Measurements from ENCODE around the gene DGKQ.
"Not testable (repeated sequence)": the region's sequence is repeated elsewhere in the genome, so short reads cannot be mapped to it uniquely, and the experiment has no call there.

Gene DGKQ

DNA sequence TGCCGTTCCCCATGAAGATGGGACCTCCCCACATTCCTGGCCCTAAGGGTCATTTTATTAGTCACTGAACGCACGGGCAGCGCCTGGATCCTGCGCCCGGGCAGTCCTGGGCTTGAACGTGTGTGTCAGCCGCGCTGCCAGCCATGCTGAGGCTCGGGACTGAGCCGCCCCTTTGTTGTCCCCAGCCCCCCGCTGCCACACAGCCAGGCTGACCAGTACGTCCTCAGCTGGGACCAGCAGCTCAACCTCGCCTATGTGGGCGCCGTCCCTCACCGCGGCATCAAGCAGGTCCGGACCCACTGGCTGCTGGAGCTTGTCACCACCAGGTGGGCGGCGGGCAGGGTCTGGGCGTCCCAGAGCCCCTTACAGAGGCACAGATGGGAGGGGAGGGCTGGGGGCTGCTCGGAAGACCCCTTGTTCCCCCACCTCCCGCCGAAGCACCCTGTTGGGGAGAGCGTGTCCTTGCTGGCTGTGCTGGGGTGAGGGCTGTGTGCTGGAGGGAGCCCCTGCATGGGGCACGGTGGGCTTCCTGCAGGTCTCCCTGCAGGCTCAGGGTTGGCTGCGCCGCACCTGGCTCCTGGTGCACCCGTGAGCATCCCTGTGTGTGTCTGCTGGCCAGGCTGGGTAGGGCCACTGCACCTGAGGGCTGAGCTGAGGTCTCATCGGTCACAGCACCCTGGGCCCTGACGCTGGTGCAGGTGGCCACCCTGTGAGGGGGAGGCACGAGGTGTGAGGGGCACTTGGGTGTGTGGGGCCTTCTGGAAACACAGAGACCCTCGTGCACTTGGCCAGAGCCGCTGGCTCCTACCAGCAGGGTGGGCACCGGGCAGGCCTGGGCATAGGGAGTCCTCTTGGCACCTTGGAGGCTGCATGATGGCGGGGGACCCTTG, 14.5 kb upstream of the DGKQ start:
- DNase-seq (ENCODE audit: low read depth in 1 of 2, low spot score in 1 of 2), result no peak
- in situ Hi-C loops (cut with HindIII; ENCODE audit: low pct_unique_long_range_greater_than_20kb, low sequenced_read_pairs), result no loop called here
- TF ChIP-seq JUND (IDR thresholded peaks at IDR 0.05; ENCODE audit: low read depth), result no peak

GRCh38 chr4:986879-987623, 13.7 kb upstream of the DGKQ start, which contains the start of gene IDUA:
Gene IDUA, plus strand, starts transcription at chr4:987044. Its CDS starts 41 bp downstream, at chr4:987085.
- DNase-seq (ENCODE audit: low read depth in 1 of 2, low spot score in 1 of 2), result peak; percentile 81 to 84
- TF ChIP-seq JUND (IDR thresholded peaks at IDR 0.05; ENCODE audit: low read depth), result no peak
- in situ Hi-C loops (cut with HindIII; ENCODE audit: low pct_unique_long_range_greater_than_20kb, low sequenced_read_pairs), result no loop called here

GRCh38 chr4:986428-986878, 13.1 kb upstream of the DGKQ start:
- in situ Hi-C loops (cut with HindIII; ENCODE audit: low pct_unique_long_range_greater_than_20kb, low sequenced_read_pairs), result no loop called here

GRCh38 chr4:985123-985830, 11.9 kb upstream of the DGKQ start:
- peak in 1 of 2 experiments; percentile 49 for DNase-seq (ENCODE audit: low read depth in 1 of 2, low spot score in 1 of 2)
- TF ChIP-seq JUND (IDR thresholded peaks at IDR 0.05; ENCODE audit: low read depth), result no peak
- in situ Hi-C loops (cut with HindIII; ENCODE audit: low pct_unique_long_range_greater_than_20kb, low sequenced_read_pairs), result no loop called here

More at GRCh38 chr4:986428-986878, 13.1 kb upstream of the DGKQ start:
- DNase-seq (ENCODE audit: low read depth in 1 of 2, low spot score in 1 of 2), result no peak
- no peak for TF ChIP-seq JUND (IDR thresholded peaks at IDR 0.05; ENCODE audit: low read depth)

- in situ Hi-C loops (cut with HindIII; ENCODE audit: low pct_unique_long_range_greater_than_20kb, low sequenced_read_pairs), result no loop called here
- DNase-seq (ENCODE audit: low read depth in 1 of 2, low spot score in 1 of 2), result no peak
- no peak for TF ChIP-seq JUND (IDR thresholded peaks at IDR 0.05; ENCODE audit: low read depth)
Observed at GRCh38 chr4:984336-985054, 11.1 kb upstream of the DGKQ start.

DNA sequence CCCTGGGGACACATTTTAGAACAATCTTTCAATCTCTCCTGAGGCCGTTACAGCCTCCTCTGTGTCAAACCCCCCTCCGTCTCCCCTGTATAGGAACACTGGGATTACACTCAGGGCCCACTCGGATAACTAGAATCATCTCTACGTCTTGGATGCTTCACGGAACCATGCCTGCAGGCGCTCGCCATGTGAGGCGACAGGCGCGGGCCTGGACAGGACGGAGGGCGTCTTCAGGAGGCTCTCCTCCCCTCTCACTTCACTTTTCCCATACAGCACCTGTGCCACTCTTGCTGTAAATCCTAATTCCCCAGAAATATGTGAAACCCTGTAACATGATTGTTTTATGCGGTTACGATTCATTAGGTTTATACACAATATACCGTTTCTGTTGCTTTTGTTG, 9.4 kb upstream of the DGKQ start:
- TF ChIP-seq JUND (IDR thresholded peaks at IDR 0.05; ENCODE audit: low read depth), result no peak
- DNase-seq (ENCODE audit: low read depth in 1 of 2, low spot score in 1 of 2), result no peak
- in situ Hi-C loops (cut with HindIII; ENCODE audit: low pct_unique_long_range_greater_than_20kb, low sequenced_read_pairs), result no loop called here

DNA sequence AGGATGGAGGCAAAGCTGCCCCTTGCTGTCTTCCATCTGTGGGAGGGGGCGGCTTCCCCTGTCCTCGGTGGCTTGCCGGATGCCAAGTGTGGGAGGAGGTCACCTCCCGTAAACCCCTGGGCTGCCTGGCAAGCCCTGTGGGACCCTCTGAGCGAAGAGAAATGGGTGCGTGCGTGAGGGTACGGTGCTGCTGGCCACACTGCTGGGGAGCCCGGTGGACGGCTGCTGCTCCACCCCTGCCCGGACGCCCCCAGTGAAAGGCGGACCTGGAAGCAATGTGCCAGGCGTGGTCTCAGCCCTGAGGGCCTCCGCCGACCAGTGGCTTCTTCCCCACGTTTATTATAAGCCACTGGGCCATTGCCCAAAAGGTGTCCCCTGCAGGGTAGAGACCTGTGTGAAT, 8.9 kb upstream of the DGKQ start:
- in situ Hi-C loops (cut with HindIII; ENCODE audit: low pct_unique_long_range_greater_than_20kb, low sequenced_read_pairs), result no loop called here
- no peak for DNase-seq (ENCODE audit: low read depth in 1 of 2, low spot score in 1 of 2)
- no peak for TF ChIP-seq JUND (IDR thresholded peaks at IDR 0.05; ENCODE audit: low read depth)

GRCh38 chr4:978957-979701, 5.8 kb upstream of the DGKQ start:
- no peak for DNase-seq (ENCODE audit: low read depth in 1 of 2, low spot score in 1 of 2)
- no peak for TF ChIP-seq JUND (IDR thresholded peaks at IDR 0.05; ENCODE audit: low read depth)
- in situ Hi-C loops (cut with HindIII; ENCODE audit: low pct_unique_long_range_greater_than_20kb, low sequenced_read_pairs), result no loop called here

DNA sequence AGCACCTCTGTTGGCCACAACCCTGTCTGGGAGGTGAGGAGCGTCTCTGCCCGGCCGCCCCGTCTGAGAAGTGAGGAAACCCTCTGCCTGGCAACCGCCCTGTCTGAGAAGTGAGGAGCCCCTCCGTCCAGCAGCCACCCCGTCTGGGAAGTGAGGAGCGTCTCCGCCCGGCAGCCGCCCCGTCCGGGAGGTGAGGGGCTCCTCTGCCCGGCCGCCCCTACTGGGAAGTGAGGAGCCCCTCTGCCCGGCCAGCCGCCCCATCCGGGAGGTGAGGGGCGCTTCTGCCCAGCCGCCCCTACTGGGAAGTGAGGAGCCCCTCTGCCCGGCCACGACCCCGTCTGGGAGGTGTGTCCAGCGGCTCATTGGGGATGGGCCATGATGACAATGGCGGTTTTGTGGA, 2.6 kb upstream of the DGKQ start:
- in situ Hi-C loops (cut with HindIII; ENCODE audit: low pct_unique_long_range_greater_than_20kb, low sequenced_read_pairs); DNase-seq (ENCODE audit: low read depth in 1 of 2, low spot score in 1 of 2): not testable (repeated sequence)

- TF ChIP-seq JUND (IDR thresholded peaks at IDR 0.05; ENCODE audit: low read depth), result no peak
- no peak for DNase-seq (ENCODE audit: low read depth in 1 of 2, low spot score in 1 of 2)
- in situ Hi-C loops (cut with HindIII; ENCODE audit: low pct_unique_long_range_greater_than_20kb, low sequenced_read_pairs), result no loop called here
Observed at GRCh38 chr4:974668-975067, 1.3 kb upstream of the DGKQ start.

DNA sequence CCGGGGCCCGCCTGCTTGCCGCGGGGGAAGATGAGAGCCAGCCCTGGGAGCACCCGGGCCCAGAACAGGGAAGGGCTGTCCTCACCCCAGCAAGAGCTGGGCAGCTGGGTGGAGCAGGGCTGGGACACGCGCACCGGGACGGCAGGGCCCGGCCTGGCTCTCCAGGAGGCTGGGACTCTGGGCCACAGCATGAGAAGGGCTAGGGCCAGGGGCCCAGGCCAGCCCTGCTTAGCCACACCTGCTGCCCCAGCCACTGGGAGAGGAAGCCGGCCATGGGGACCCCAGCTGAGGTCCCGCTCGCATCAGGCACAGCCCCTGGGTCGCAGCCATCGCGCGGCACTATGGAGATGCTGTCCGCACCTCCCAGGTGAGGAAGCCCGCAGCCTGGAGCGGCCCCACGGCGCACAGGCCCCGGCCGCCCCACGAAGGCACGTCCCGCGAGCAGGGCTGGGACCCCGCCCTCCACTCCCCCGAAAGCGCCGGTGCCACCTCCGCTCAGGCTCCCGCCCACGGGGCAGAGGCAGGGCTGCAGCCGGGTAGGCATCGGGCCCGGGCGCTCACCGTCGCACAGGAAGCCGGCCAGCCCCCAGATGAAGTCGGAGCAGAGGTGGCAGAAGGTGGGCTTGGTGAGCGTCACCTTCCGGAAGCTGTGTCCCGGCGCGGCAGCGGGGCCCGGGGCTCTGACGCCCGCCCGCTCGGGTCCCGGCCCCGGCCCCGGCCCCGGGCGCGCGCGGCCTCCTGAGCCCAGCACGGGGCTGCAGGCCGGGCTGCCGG, 531 bp downstream of the DGKQ start:
- in situ Hi-C loops (cut with HindIII; ENCODE audit: low pct_unique_long_range_greater_than_20kb, low sequenced_read_pairs), result no loop called here
- no peak for TF ChIP-seq JUND (IDR thresholded peaks at IDR 0.05; ENCODE audit: low read depth)
- peak; percentile 33 to 76 for DNase-seq (ENCODE audit: low read depth in 1 of 2, low spot score in 1 of 2)
